ENCODE results near the gene CHRM5.

The CHRM5 gene

DNA sequence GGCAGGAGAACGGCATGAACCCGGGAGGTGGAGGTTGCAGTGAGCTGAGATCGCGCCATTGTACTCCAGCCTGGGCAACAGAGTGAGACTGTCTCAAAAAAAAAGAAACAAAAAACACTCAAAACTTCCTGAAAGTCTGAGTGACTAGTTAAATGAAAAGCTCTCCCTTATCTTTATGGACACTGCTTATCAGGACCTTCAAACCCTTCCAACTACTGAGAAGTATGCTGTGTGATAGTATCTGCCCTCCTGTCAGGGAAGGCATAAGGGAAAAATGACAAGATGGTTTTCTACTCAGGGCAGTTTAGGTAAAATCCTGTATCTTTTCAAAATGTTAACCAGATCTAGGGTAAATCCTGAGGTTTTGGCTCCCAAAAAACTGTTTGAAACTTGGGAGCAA, 111.6 kb downstream of the CHRM5 start:
- no peaks in the 10 kb centered on the region for H3K4me1 ChIP-seq (ENCODE audit: low read length)
- H3K27ac ChIP-seq (ENCODE audit: low read length), result no peak overlapping the region
- no peaks in the 10 kb centered on the region for H3K9me2 ChIP-seq (replicated peaks; ENCODE audit: insufficient read depth, low read length)
- no peaks in the 10 kb centered on the region for H3K36me3 ChIP-seq (replicated peaks; ENCODE audit: insufficient read depth, low read length)
- H3F3A ChIP-seq (ENCODE audit: insufficient read depth, low read length), result no peaks in the 10 kb centered on the region
- no peak overlapping the region for H3K9ac ChIP-seq (ENCODE audit: low read length)
- no peaks in the 10 kb centered on the region for H3K79me2 ChIP-seq (ENCODE audit: low read length)
- H3K9me3 ChIP-seq (replicated peaks; ENCODE audit: insufficient read depth, low read length), result no peaks in the 10 kb centered on the region
- no peaks in the 10 kb centered on the region for H4K20me1 ChIP-seq (ENCODE audit: insufficient read depth, low read length)
- no peak for TF ChIP-seq EZH2 (optimal IDR thresholded peaks at IDR 0.05; ENCODE audit: low read depth, low read length)
- TF ChIP-seq EZH2phosphoT487 (IDR thresholded peaks at IDR 0.05; ENCODE audit: low read length), result no peak
- no peak for TF ChIP-seq CTCF (IDR thresholded peaks at IDR 0.05; ENCODE audit: low read length)
- DNase-seq, result no peak
- H2AFZ ChIP-seq (ENCODE audit: low read length), result no peak overlapping the region
- H3K4me2 ChIP-seq (ENCODE audit: low read depth, low read length), result no peak overlapping the region
- no peaks in the 10 kb centered on the region for H3K27me3 ChIP-seq (replicated peaks; ENCODE audit: insufficient read depth, low read length)
- no peak overlapping the region for H3K4me3 ChIP-seq (ENCODE audit: low read length)

DNA sequence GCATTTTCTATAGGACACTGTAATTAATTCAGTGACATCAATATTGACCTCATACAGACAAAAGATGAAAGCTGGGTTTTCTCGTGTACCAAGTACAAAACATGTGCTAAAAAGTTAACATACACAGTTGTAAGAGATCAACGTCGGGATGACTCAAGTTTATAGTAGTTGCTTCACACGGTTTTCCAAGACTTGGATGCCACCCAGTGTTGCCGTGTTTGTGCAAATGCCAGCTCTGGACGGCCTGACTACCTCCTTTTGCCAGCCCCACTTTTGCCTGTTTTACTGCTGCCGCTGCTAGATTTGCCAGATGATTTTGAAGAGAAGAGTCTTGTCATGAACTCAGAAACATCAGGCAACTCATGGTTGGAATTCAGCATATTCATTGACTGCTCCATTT, 115.8 kb downstream of the CHRM5 start:
- TF ChIP-seq EZH2phosphoT487 (IDR thresholded peaks at IDR 0.05; ENCODE audit: low read length) (no peak), EZH2 (optimal IDR thresholded peaks at IDR 0.05; ENCODE audit: low read depth, low read length) (no peak), CTCF (IDR thresholded peaks at IDR 0.05; ENCODE audit: low read length) (no peak)
- no peak for DNase-seq

DNA sequence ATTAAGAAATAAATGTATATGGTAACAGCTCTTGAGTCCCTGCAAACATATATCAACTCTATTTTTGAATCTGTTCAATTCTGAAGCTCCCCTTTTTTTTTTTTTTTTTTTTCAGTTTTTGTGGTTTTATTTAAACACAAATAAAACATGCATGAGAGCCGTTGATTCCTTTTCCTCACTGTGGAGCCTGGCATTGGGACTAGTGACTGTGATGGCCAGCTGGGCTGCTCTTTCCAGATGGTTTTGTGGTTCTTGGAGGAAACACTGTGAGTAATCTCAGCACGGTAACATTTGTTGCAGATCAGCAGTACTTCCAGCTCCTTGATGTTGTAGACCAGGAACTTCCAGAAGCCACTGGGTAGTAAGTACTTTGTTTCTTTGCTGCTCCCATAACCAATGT, 117.4 kb downstream of the CHRM5 start:
- Histone ChIP-seq H3F3A (ENCODE audit: insufficient read depth, low read length) (0 out of 2 replicates have a peak, but pooled peaks cover 4% of the 10 kb centered on the region), H3K4me2 (ENCODE audit: low read depth, low read length) (no peak overlapping the region), H3K36me3 (replicated peaks; ENCODE audit: insufficient read depth, low read length) (peaks cover 2% of the 10 kb centered on the region; the same call in 1 of the 2 replicates), H3K27me3 (replicated peaks; ENCODE audit: insufficient read depth, low read length) (no peaks in the 10 kb centered on the region), H3K4me3 (ENCODE audit: low read length) (no peak overlapping the region), H3K9me2 (replicated peaks; ENCODE audit: insufficient read depth, low read length) (no peaks in the 10 kb centered on the region), H3K79me2 (ENCODE audit: low read length) (peaks cover 10% of the 10 kb centered on the region; the same call in 1 of the 2 replicates), H3K27ac (ENCODE audit: low read length) (no peak overlapping the region), H3K9ac (ENCODE audit: low read length) (no peak overlapping the region), H3K4me1 (ENCODE audit: low read length) (peaks cover 9% of the 10 kb centered on the region; the same call in 1 of the 2 replicates), H3K9me3 (replicated peaks; ENCODE audit: insufficient read depth, low read length) (no peaks in the 10 kb centered on the region), H4K20me1 (ENCODE audit: insufficient read depth, low read length) (no peaks in the 10 kb centered on the region), H2AFZ (ENCODE audit: low read length) (no peak overlapping the region)
- DNase-seq, result no peak
- TF ChIP-seq EZH2 (optimal IDR thresholded peaks at IDR 0.05; ENCODE audit: low read depth, low read length), result no peak
- TF ChIP-seq EZH2phosphoT487 (IDR thresholded peaks at IDR 0.05; ENCODE audit: low read length), result no peak
- no peak for TF ChIP-seq CTCF (IDR thresholded peaks at IDR 0.05; ENCODE audit: low read length)

More for the DNA sequence above, 115.8 kb downstream of the CHRM5 start:
- H3K4me1 ChIP-seq (ENCODE audit: low read length), result no peaks in the 10 kb centered on the region
- no peak overlapping the region for H3K4me3 ChIP-seq (ENCODE audit: low read length)
- H3K27ac ChIP-seq (ENCODE audit: low read length), result no peak overlapping the region
- no peak overlapping the region for H3K9ac ChIP-seq (ENCODE audit: low read length)
- no peaks in the 10 kb centered on the region for H3K27me3 ChIP-seq (replicated peaks; ENCODE audit: insufficient read depth, low read length)
- no peak overlapping the region for H2AFZ ChIP-seq (ENCODE audit: low read length)
- 0 out of 2 replicates have a peak, but pooled peaks cover 5% of the 10 kb centered on the region for H3K79me2 ChIP-seq (ENCODE audit: low read length)
- H3K9me2 ChIP-seq (replicated peaks; ENCODE audit: insufficient read depth, low read length), result no peaks in the 10 kb centered on the region
- peaks cover 2% of the 10 kb centered on the region; the same call in 1 of the 2 replicates for H3K36me3 ChIP-seq (replicated peaks; ENCODE audit: insufficient read depth, low read length)
- H4K20me1 ChIP-seq (ENCODE audit: insufficient read depth, low read length), result no peaks in the 10 kb centered on the region
- H3F3A ChIP-seq (ENCODE audit: insufficient read depth, low read length), result no peaks in the 10 kb centered on the region
- H3K9me3 ChIP-seq (replicated peaks; ENCODE audit: insufficient read depth, low read length), result no peaks in the 10 kb centered on the region
- H3K4me2 ChIP-seq (ENCODE audit: low read depth, low read length), result no peak overlapping the region

All from MM.1S (cell line).